GM19023 (cell line): ENCODE data around the gene ISLR2.
"Not testable (repeated sequence)": the region's sequence is repeated elsewhere in the genome, so short reads cannot be mapped to it uniquely, and the experiment has no call there.

ENCODE experiments used
- ATAC-seq: cut with Tn5 transposase; IDR thresholded peaks from one replicate; pipeline ENCODE4 v1.9.1; 2021; ENCODE audit warnings: mild to moderate bottlenecking, moderate library complexity; ENCODE audit not compliant: unreplicated experiment

ISLR2 gene

DNA sequence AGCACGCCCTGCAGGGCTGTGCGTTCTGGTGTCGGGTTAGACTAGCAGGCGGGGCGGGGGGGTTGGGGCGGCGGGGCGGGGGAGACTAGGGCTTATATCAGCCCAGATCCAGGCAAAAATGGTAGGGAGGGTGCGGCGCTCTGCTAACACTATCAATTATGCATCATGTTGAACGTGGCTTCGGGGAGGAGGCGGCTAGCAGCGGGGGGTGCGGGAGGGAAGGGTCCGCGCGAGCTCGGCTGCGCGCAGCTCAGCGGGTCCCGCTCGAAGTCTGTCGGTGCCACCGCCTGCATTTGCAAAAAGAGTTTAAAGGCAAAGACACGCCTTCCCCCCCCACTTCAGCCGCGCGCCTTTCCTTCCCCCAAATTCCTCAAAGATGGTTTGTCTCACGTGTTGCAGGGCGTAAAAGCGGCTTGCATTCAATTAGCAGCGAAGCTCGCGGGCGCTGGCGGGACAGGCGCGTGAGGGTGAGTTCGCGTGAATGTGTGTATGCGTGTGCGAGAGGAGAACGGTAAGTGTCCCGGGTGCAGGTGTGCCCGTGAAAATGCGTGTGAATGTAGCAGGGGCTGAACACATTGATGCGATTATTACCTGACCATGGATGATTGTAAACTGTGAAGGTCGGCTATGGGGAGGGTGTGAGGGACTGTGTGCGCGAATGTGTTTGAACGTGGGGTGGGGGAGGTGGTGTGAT is at the start of gene ISLR2:
Gene ISLR2 (plus strand): TSS at position 432 of the 694 bp plus-strand sequence. CDS start 2,169 bp downstream, outside the sequence.
- no peak for ATAC-seq

- not testable (repeated sequence) for ATAC-seq
These were observed 47.9 kb upstream of the ISLR2 start, which contains the start of gene GOLGA6A for GRCh38 chr15:74082450-74082849. GOLGA6A (minus strand) TSS chr15:74082550; CDS start chr15:74082509, 41 bp downstream.

GRCh38 chr15:74094567-74094966 is 35.8 kb upstream of the ISLR2 start:
- ATAC-seq, result not testable (repeated sequence)

DNA sequence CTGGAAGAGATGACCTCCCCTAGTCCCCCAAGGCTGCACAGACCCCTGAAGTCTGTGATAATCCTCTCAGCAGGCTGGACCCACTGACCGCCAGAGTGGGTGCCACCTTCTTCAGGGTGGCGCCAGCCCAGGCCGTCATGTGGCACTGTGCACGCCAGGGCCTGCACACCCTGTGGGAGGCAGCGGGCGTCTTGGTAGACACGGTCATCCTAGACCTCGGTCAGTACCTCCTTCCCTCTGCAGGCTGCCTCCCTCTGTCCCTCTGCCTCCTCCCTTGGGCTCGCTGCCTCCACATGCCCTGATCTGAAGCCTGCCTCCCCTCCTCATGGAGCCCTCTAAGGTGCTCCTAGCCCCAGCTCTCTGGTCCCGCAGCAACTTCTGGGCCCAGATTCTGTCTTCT is 34.8 kb upstream of the ISLR2 start:
- ATAC-seq, result not testable (repeated sequence)

- ATAC-seq, result not testable (repeated sequence)
These were observed 33.5 kb upstream of the ISLR2 start for GRCh38 chr15:74096753-74097474.

DNA sequence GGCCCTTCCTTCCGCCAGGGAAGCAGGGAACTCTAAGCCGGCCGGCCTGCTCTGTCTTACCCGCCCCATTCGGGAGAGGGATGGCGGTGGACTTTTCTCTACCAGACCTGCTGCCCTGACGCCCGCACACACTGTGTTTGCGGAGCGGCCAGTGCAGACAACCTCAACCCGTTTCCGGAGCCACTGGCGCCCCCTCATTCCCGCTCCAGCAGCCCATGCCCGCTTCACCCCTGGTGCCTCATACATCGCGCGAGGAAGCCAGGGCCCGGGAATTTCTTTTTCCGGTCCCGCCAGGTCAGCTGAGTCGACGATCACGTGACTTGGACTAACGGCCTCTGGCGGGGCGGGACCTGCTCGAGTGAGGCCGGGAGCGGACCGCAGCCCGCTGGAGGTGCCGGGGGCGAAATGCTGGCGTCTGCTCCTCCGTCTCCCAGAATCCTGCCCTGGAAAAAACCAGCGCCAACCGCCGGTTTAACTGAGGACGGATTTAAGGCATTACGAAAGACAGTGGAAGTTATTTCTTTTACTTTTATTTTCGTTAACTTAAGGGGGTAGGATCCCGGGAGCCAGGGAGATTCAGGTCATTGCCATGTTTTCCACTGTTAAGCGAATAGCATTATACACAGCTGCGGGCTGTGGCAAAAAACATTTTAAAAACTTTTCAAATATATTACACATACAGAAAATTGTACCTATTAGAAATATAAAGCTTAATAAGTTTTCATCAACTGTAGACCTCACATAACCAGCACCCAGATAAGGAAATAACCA is 30.2 kb upstream of the ISLR2 start:
- ATAC-seq, result peak; percentile 91

GRCh38 chr15:74108111-74108510 is 22.3 kb upstream of the ISLR2 start:
- no peak for ATAC-seq

GRCh38 chr15:74108611-74109010 is 21.8 kb upstream of the ISLR2 start:
- ATAC-seq, result not testable (repeated sequence)

GRCh38 chr15:74109713-74110112 is 20.7 kb upstream of the ISLR2 start:
- no peak for ATAC-seq

- ATAC-seq, result no peak
These were observed 10.0 kb upstream of the ISLR2 start for GRCh38 chr15:74120426-74120825.

GRCh38 chr15:74121039-74121438 is 9.3 kb upstream of the ISLR2 start:
- ATAC-seq, result no peak

DNA sequence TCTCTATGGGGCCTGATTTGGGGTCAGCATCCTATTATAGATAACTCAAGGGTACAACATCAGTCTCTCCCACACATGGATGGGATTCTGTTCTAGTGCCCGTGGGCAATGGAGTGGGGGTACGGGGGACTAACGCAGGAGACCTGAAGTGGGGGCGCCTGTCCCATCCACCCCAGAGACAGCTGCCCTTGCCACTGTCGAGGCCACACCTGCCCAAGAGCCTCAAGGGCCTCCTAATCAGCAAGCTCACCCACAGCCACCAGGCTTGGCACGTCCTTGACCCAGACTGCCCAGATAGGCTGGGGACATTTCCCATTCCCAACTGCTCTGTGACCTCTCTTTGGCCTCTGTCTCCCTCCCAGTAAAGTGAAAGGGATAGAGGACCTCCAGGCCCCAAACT is 8.5 kb upstream of the ISLR2 start:
- ATAC-seq, result no peak

GRCh38 chr15:74122403-74123130 is 7.8 kb upstream of the ISLR2 start:
- ATAC-seq, result no peak

DNA sequence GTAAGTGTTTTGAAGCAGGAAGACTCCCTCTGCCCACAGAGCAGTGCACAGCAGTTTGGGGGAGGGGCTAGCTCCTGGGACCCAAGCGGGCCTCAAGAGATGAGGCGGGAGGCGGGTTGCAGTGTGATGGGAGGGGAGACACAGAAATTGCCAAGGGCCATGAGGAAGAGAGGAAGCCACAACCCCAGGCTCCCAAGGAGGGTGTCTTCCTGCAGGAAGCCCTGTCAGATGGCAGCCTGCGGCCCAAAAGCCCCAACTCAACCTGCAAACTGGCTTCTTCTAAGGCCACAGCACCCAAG is 7.3 kb upstream of the ISLR2 start:
- no peak for ATAC-seq

DNA sequence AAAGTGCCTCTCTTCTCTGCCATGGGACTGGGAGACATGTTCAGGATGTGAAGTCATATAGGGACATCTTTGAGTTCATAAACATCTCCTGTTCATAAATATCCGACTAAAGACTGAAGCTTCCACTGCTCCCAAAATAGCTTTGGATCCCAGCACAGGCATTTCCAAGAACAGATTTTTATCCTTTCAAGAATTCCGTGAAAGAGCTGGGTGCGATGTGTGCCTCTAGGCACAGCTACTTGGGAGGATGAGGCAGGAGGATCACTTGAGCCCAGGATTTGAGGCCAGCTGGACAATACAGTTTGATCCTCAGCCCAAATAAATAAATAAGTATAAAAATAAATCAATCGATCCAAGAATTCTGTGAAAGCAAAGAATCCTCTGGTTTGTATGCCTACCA is 6.7 kb upstream of the ISLR2 start:
- no peak for ATAC-seq

DNA sequence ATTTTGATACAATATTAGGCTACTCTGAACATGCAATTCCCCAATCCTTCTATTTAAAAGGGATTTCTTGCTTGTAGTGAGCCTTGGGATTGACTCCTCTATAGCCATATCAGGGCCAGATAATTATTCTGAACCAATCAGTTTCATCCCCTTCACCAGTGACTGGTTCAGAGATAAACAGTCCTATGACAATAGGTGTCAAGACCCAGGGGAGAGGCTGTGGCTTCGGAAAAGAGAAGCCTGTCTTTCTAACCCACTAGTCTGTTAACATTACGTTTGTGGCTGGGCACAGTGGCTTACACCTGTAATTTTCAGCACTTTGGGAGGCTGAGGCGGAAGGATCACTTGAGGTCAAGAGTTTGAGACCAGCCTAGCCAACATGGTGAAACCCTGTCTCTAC is 6.2 kb upstream of the ISLR2 start:
- ATAC-seq, result no peak

- ATAC-seq, result no peak
These were observed 5.6 kb upstream of the ISLR2 start for GRCh38 chr15:74124759-74125158.

DNA sequence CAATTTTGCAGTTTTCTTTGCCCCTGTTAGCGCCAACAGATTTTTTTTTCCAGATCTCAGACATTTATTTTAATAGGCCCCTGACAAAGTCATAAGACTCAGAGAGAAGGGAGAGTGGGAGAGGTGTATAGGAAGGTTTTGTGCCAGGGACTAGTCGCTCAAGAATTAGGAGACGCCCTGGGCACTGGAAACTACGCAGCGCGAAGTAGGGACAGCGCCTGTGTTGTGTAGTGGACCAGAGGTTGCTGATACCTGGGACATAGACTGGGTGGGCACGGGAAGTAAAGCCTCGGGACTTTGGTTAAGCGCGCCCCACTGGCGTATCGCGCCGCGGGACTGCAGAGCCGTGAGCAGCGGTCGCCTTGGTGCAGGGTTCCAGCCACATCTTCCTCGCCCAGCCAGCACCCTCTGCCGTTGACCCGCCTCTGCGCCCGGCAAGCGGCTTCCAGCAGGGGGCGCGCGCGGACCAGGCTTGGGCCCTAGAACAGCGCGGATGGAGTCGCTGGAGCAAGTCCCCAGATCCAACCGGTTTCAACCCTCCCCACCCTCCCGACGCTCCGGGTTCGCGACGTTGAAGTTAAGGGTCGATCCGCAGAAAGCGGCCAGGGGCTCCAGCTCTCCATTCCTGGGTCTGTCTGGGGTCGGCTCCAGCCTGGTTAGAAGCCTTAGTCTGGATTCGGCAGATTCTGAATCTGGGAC is 3.0 kb upstream of the ISLR2 start:
- no peak for ATAC-seq

DNA sequence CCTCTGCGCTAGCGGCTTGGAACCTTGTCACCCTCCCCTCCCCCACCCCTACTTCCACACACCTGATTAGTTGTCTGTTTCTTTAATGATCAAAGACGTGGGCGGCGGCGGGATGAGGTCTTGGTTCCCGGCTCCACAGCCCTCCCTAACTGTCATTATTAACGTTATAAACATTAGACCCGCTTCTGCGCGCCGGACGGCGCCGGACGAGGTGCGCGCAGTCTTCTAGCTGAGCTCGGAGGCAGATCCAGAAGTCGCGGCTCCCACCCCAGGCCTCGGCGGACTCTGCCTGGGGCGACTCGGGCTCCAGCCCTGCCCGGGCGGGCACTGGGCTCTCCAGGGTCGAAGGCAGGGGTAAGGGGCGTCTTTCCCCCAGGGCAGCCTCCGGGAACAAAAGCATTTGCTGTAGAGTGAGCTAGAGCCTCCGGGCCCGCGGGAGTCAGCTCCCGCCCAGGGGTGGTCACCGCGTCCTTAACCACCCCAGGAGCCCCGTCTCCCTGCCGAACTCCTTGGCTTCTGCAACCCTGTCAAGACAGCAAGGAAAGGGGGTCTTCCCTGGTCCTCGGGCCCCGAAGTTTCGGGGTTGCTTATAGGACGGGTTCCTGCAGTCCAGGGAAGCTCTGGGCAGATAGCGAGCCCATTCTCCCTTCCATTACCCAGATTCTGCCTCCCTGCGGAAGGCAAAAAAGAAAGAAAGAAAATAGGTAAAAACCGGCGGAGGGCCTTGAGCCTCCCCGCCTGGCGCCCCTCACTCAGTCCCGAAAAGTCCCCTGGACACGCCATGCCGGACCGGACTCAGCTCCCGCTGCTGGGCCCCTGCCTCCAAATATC is 2.2 kb upstream of the ISLR2 start:
- no peak for ATAC-seq
